Ishikawa (cell line): ENCODE measurements around the gene RBP3.

Experiments used
- CEBPB ChIP-seq: IDR thresholded peaks from 2 replicates; pipeline ENCODE4 v1.6.1; 2012
- CREB1 ChIP-seq: IDR thresholded peaks from 2 replicates; pipeline ENCODE4 v1.6.1; 2012; ENCODE audit warnings: low read depth
- EGR1 ChIP-seq: IDR thresholded peaks from 2 replicates; pipeline ENCODE4 v1.6.1; 2012
- EP300 ChIP-seq: IDR thresholded peaks from 2 replicates; pipeline ENCODE4 v1.6.1; 2012; ENCODE audit warnings: borderline replicate concordance
- FOXM1 ChIP-seq: IDR thresholded peaks from 2 replicates; pipeline ENCODE4 v1.6.1; 2012; ENCODE audit warnings: low read depth, borderline replicate concordance
- MAX ChIP-seq: IDR thresholded peaks from 2 replicates; pipeline ENCODE4 v1.6.1; 2012
- NFIC ChIP-seq: IDR thresholded peaks from 2 replicates; pipeline ENCODE4 v1.6.1; 2012
- RAD21 ChIP-seq: IDR thresholded peaks from 2 replicates; pipeline ENCODE4 v1.6.1; 2012; ENCODE audit warnings: low read depth
- REST ChIP-seq: IDR thresholded peaks from 2 replicates; pipeline ENCODE4 v1.6.1; 2012; ENCODE audit warnings: low read depth, mild to moderate bottlenecking
- TAF1 ChIP-seq: IDR thresholded peaks from 2 replicates; pipeline ENCODE4 v1.6.1; 2012; ENCODE audit warnings: low read depth, mild to moderate bottlenecking
- TCF12 ChIP-seq: IDR thresholded peaks from 2 replicates; pipeline ENCODE4 v1.6.1; 2012; ENCODE audit warnings: low read depth
- TEAD4 ChIP-seq: IDR thresholded peaks from 2 replicates; pipeline ENCODE4 v1.6.1; 2012
- USF1 ChIP-seq: IDR thresholded peaks from 2 replicates; pipeline ENCODE4 v1.6.1; 2012
- YY1 ChIP-seq: IDR thresholded peaks from 2 replicates; pipeline ENCODE4 v1.6.1; 2012; ENCODE audit warnings: low read depth
- ZBTB7A ChIP-seq: IDR thresholded peaks from 2 replicates; pipeline ENCODE4 v1.6.1; 2012; ENCODE audit warnings: low read depth

The RBP3 gene

GRCh38 chr10:47354165-47354564 is 6.0 kb downstream of the RBP3 start:
- TF ChIP-seq RAD21 (peak; percentile 32; the same call in 1 of the 2 replicates), USF1 (no peak)

GRCh38 chr10:47354900-47355299 is 6.7 kb downstream of the RBP3 start:
- TF ChIP-seq EP300 = no peak
- TF ChIP-seq EGR1 = no peak
- TF ChIP-seq REST = no peak
- no peak for TF ChIP-seq TAF1
- no peak for TF ChIP-seq NFIC
- TF ChIP-seq ZBTB7A = no peak
- no peak for TF ChIP-seq MAX
- no peak for TF ChIP-seq TCF12
- TF ChIP-seq RAD21 = no peak
- TF ChIP-seq FOXM1 = no peak
- no peak for TF ChIP-seq TEAD4
- TF ChIP-seq CREB1 = no peak
- TF ChIP-seq CEBPB = no peak
- TF ChIP-seq USF1 = no peak
- TF ChIP-seq YY1 = no peak

GRCh38 chr10:47356708-47357107 is 8.5 kb downstream of the RBP3 start:
- TF ChIP-seq YY1 (no peak), MAX (no peak), REST (no peak), TCF12 (no peak), TEAD4 (no peak), EP300 (no peak), FOXM1 (no peak), EGR1 (no peak), USF1 (no peak)

- TF ChIP-seq NFIC (no peak), EP300 (no peak), RAD21 (no peak)
Observed at GRCh38 chr10:47357131-47357582, 9.0 kb downstream of the RBP3 start.

- TF ChIP-seq FOXM1 = no peak
- no peak for TF ChIP-seq YY1
- no peak for TF ChIP-seq TAF1
- TF ChIP-seq EGR1 = no peak
- no peak for TF ChIP-seq REST
- no peak for TF ChIP-seq USF1
- TF ChIP-seq RAD21 = no peak
- no peak for TF ChIP-seq CEBPB
- no peak for TF ChIP-seq ZBTB7A
- no peak for TF ChIP-seq TCF12
Observed at GRCh38 chr10:47357911-47358310, 9.7 kb downstream of the RBP3 start.
